GM21825 (cell line): ENCODE measurements around the gene ZBTB7B.

Source experiments
- ATAC-seq: cut with Tn5 transposase; IDR thresholded peaks from one replicate; pipeline ENCODE4 v1.9.1; 2021; ENCODE audit warnings: mild to moderate bottlenecking, moderate library complexity; ENCODE audit not compliant: unreplicated experiment

The ZBTB7B gene

DNA sequence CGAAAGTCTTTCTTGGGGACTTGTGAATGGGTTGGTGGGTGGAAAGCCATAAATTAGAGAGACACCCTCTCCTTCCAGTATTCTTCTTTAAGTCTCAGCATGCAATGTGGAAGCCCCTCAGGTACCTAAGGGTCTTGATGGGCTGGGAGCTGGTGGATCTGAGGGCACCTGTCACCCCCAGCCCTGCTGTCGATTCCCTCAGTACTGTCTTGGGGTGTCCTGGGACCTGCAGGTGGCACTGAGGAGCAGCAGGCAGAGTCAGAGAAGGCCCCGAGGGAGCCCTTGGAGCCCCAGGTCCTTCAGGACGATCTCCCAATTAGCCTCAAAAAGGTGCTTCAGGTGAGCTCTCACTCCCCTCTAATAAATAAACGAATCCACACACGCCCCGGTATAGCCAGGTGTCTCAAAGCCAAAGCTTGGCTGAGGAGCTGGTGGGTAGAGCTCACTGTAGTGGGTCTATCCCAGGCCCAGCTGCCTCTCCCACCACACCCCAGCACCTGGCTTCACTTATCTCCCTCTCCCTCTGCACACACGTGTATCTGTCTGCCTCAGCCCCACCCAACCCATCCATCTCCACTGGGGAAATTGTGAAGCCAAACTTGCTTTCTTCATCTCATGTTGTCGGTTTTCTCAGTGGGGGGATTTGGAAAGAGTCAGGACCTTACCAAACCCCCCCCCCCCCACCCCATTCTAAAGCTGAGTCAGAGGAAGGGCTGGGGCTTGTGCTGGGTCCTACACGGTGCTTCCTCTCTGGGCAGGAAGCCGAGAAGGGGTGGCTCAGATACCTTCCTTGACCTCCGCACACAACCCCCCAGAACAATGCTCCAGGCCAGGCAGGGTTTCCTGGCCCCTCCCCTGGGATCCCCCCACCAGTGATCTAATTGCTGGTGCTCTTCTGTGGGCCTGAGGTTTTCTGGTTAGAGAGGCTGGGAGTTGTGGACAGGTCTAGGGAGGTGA is 50.1 kb downstream of the ZBTB7B start:
- no peak for ATAC-seq

DNA sequence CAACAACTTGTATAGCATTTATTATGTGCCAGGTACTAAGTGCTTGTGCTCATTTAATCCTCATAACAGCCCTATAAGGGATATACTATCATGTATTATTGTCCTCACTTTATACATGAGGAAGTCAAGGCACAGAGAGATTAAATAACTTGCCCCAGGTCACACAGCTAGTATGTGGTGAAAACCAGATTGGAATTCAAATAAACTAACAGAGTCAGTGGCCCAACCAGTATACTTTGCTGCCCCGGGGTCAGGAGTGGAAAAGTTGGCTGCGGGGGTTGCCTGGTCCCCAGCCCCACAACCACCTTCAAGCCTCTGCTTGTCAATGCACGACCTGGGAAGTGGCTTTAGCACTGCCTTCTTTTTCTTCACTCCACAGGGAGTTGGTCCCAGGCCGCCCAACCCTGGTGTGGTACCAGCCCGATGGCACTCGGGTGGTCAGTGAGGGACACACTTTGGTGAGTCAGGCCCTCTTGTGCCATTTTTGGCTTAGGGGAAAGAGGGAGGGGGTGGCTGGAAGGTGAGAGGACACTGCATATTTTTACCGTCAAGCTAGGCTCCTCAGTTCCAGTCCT is 51.0 kb downstream of the ZBTB7B start:
- ATAC-seq: no peak

DNA sequence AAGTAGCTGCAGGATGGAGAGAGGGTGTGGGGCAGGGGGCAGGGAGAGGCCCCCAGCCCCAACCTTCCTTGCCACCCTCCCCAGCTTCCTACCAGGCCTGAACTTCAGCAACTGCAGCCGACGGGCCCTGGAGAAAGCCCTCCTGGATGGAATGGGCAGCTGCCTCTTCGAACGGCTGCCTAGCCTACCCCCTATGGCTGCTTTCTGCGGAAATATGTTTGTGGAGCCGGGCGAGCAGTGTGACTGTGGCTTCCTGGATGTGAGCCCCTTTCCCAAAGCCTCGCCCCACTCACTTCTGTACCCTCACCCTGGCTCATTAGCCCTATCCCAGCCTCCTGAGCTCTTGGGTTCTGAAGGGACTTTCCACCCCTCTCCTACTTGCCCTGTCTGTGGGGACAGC is 54.5 kb downstream of the ZBTB7B start:
- no peak for ATAC-seq

DNA sequence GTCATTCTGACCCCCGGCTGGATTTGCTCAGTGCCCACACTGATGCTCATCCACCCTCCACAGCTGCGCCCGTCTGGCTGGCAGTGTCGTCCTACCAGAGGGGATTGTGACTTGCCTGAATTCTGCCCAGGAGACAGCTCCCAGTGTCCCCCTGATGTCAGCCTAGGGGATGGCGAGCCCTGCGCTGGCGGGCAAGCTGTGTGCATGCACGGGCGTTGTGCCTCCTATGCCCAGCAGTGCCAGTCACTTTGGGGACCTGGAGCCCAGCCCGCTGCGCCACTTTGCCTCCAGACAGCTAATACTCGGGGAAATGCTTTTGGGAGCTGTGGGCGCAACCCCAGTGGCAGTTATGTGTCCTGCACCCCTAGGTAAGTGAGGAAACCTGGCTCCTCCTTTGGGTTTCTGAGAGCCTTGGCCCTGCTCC is 55.2 kb downstream of the ZBTB7B start:
- ATAC-seq: no peak

DNA sequence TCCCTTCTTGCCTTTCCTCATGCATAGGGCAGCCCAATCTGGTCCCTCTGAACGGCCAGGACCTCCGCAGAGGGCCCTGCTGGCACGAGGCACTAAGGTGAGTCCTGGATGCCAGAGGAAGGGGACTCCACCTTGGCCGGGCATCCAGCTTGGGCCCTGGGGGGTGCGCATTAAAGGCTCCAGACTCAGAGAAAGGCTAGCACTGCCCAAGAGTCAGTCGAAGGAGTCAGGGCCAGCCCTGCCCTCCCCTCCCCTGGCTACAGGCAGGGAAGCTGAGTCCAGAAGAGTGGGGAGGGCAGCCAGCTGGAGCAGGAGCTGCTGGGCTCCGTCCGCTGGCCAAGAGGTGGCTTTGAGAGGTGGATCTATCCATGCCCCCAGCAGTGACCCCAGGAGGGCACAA is 58.1 kb downstream of the ZBTB7B start:
- ATAC-seq: no peak

DNA sequence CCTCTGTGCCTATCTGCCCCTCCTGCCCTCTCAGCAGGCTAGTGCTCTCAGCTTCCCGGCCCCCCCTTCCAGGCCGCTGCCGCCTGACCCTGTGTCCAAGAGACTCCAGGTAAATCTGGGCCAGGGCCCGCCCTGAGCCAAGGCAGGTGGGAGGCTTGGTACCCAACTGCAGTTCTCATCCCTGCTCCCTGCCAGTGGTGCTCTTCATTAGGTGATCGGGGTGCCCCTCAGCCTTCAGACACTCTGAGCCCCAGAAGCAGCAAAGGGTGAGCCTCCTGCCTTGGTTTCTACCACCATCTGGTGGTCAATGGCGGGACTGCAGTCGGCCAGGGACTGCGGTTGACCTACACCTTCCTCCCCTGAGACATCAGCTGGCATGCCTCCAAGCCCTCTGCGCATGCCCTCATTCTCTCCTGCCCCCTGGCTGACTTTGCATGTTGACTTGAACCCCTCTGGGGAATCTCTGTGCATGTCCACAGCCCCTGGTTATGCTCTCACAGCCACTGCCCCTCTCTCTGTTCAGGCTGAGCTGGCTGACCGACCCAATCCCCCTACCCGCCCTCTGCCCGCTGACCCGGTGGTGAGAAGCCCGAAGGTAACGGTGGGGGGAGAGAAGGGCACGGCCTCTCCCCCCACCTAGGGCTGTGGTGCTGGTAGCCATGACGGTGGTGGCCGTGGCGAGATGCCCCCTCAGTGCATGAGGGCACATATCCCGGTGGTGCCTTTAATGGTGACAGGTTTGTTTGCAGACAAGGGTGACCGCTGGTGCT is 59.0 kb downstream of the ZBTB7B start:
- ATAC-seq: no peak

DNA sequence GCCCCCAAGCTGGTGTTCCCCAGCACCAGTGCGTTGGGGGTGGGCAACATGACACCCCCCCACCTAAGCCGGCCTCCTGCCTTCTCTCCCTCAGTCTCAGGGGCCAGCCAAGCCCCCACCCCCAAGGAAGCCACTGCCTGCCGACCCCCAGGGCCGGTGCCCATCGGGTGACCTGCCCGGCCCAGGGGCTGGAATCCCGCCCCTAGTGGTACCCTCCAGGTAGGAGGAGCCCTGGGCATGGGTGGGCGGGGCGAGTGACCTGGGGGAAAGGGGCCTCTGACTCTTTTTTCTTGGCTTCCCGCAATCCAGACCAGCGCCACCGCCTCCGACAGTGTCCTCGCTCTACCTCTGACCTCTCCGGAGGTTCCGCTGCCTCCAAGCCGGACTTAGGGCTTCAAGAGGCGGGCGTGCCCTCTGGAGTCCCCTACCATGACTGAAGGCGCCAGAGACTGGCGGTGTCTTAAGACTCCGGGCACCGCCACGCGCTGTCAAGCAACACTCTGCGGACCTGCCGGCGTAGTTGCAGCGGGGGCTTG is 59.6 kb downstream of the ZBTB7B start:
- no peak for ATAC-seq

DNA sequence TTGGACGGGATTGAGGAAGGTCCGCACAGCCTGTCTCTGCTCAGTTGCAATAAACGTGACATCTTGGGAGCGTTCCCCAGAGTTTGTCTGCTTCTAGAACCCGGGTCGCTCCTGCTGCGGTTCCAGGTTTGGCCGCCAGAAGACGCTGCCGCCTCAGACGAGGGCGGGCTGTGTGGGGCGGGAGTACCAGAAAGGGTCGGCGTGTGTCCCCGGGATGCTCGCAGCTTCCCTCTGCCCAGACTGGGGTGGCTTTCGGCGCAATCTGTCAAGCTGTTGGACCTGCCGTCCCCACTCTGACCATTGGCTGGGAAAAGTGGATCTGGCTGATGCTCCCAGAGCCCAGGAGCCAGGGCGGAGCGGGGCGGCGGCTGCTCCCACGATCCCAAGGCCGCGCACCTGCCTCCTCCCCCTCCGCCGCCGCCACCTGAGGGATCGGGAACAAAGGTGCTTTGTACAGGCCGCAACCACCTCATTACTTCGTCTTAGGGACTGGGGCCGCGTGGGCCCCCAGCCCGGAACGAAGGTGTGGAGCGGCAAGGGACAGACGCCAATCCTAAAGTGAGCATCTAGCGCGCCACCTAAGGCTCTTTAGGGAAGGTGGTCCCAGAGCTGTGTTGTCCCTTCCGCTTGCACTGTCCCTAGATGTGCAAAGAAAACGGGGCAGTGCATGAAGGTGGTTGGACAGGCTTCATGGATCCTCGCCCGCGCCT is 60.3 kb downstream of the ZBTB7B start:
- ATAC-seq: no peak

DNA sequence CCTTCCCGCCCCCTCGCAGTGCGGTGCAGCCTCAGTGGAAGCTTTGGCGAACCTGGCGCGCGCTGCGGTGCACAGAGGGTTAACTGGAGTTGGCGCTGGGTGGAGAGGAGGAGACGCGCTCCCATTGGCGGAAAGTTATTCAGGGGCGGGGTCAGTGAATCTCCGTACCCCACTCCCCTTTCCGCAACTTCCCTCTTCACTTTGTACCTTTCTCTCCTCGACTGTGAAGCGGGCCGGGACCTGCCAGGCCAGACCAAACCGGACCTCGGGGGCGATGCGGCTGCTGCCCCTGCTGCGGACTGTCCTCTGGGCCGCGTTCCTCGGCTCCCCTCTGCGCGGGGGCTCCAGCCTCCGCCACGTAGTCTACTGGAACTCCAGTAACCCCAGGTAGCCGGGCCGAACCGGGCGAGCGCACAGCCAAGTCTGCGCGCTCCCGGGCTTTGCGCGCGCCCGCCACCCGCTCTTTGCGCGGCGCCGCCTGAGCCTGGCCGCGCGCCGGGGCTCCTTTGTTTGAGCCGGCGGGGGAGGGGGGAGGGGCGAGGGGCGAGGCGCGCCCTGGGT is 61.0 kb downstream of the ZBTB7B start, which contains the start of gene EFNA4:
EFNA4 (plus strand) TSS at position 191 of the 561 bp plus-strand sequence; CDS start at position 275, 84 bp downstream.
- peak; percentile 59 for ATAC-seq

DNA sequence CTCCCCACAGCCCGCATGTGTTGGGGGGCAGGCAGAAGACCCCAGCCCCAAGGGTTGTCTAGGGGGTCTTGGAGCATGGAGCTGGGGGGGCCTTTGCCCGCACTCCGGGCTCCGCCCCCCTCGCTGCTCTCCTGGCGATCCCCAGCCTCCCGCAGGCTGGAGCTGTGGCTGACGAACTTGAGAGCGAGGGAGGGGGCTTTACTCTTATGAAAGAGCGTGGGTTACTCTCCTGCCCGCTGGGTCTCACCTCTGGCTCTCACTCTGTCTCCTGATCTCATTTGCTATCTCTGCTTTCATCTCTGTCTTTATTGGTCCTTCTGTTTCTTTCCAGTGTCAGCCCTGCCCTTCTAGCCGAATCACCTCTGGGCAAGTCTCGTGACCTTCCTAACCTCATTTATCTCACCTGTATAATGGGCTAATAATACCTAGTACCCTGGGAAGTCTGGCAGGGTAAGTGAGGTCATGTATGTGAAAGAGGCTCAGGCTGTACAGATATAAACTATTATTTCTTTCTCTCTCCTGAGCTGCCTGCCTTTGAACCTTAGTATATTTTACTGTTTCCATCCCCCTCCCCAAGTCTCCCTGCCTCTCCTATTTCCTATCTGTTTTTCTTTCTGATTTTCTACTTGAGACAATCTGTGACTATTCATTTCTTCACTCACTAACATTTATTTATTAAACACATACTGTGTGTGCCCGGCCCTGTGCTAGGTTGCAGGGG is 61.7 kb downstream of the ZBTB7B start:
- ATAC-seq: no peak

DNA sequence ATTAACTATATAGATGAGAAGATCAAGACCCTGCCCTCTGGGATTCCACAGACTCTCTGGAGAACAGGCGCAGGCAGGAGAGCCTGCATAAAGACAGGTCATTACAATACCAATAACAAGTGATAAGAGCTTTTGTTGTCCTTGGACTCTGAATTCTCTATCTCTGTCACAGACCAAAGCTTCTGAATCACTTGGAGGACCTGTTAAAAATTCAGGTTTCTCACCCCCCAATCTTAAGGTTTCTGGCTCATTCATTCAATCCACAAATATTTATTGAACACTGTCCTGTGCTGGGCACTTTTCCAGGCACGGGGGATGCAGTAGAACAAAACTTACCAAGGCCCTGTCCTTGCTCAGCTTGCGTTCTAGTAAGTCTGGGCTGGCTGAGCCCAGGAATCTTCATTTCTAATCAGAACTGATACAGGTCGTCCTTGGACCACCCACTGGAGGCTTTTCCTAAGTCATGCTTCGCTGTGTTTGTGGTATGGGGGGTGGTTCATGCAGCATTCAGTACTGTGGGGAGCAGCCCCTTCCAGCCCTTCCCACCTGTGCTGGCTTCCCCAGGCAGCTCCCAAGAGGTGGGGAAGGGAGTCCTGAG is 62.3 kb downstream of the ZBTB7B start:
- ATAC-seq: no peak

DNA sequence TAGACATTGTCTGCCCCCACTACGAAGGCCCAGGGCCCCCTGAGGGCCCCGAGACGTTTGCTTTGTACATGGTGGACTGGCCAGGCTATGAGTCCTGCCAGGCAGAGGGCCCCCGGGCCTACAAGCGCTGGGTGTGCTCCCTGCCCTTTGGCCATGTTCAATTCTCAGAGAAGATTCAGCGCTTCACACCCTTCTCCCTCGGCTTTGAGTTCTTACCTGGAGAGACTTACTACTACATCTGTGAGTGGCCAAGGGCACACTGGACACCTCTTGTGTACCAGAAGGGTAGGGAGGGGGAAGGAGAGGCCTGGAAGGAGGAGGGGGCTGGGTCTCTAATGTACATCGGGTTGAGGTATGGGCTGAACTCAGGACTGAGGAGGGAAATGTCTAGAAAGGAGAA is 64.2 kb downstream of the ZBTB7B start:
- no peak for ATAC-seq
